MCF 10A (cell line): ENCODE results near the gene TSTD1. TPM values are rescaled to one million over a fixed set of nuclear protein-coding genes. Genes with fewer than 3 reads are reported as not detected.
"Not testable (repeated sequence)": the region's sequence is repeated elsewhere in the genome, so short reads cannot be mapped to it uniquely, and the experiment has no call there.

Experiments used
- BruUV-seq: library from RNA; stranded (reverse); fragments of 400-500 nt; replicated peaks from 2 replicates; lab custom pipeline; 2021; lab: Mats Ljungman, UMichigan
- CTCF ChIA-PET: fragments of 300-600 bp; sonication (Branson Sonifier 250); formaldehyde crosslinking; extraction: SDS; loops from one replicate; lab custom pipeline; 2021; ENCODE audit warnings: antibody characterized with exemption, inconsistent platforms; lab: Yijun Ruan, JAX
- POLR2A ChIA-PET: fragments of 300-600, 350-650 bp; sonication (Branson Sonifier 250); formaldehyde crosslinking; extraction: SDS; loops from one replicate; lab custom pipeline; 2020; ENCODE audit warnings: antibody characterized with exemption, inconsistent platforms; lab: Yijun Ruan, JAX
- DNase-seq: peaks from one replicate; pipeline ENCODE4 v3.0.0-alpha.2; 2018; ENCODE audit not compliant: unreplicated experiment
- H3K27ac Mint-ChIP-seq: one replicate; pipeline ENCODE4 v1.8.0; 2022; ENCODE audit warnings: mild to moderate bottlenecking, low read depth, mixed read lengths; ENCODE audit not compliant: unreplicated experiment
- H3K27me3 Mint-ChIP-seq: one replicate; pipeline ENCODE4 v1.8.0; 2022; ENCODE audit warnings: mixed read lengths; ENCODE audit not compliant: insufficient read depth, unreplicated experiment
- H3K36me3 Mint-ChIP-seq: one replicate; pipeline ENCODE4 v1.8.0; 2022; ENCODE audit warnings: mild to moderate bottlenecking, moderate library complexity, mixed read lengths; ENCODE audit not compliant: insufficient read depth, unreplicated experiment
- H3K4me1 Mint-ChIP-seq: one replicate; pipeline ENCODE4 v1.8.0; 2022; ENCODE audit warnings: mixed read lengths; ENCODE audit not compliant: insufficient read depth, unreplicated experiment
- H3K4me3 Mint-ChIP-seq: one replicate; pipeline ENCODE4 v1.8.0; 2022; ENCODE audit warnings: mild to moderate bottlenecking, moderate library complexity, mixed read lengths; ENCODE audit not compliant: unreplicated experiment
- H3K9me3 Mint-ChIP-seq: one replicate; pipeline ENCODE4 v1.8.0; 2022; ENCODE audit warnings: mixed read lengths; ENCODE audit not compliant: unreplicated experiment
- intact Hi-C: fragments of 100-400 bp; cut with micrococcal nuclease; formaldehyde crosslinking; loops from 2 replicates; pipeline ENCODE4 v1.14.1; 2022
- total RNA-seq: library from RNA; stranded (reverse); gene quantifications from 2 replicates; pipeline ENCODE4 v1.2.3, GENCODE V29; 2022
- TF ChIP-seq, protein P1 (sequence below): fragments of 200-600 bp; IDR thresholded peaks from one replicate; pipeline ENCODE4 v1.8.0; 2022; ENCODE audit warnings: antibody characterized with exemption, mild to moderate bottlenecking; ENCODE audit not compliant: unreplicated experiment

TSTD1 gene
- total RNA-seq, 1 experiment from 2014 or later, result 35.2 TPM

DNA sequence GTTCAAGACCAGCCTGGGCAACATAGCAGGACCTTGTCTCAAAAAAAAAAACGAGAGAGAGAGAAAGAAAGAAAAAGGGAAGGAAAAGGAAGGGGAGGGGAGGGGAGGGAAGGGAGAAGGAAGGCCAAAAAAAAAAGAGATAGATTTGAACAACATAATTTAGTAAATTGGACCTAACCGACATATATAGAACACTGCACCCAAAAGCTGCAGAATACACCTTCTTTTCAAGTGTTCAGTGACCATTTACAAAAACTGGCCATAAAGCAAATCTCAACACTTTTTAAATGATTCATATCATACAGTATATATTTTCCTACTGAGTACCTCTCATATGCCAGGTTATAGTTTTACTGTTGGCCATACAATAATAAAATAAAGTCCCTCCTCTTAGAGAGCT, 6.9 kb downstream of the TSTD1 start:
- CTCF ChIA-PET, result interaction anchor here (0.6 to 1.1 kb wide), 3 partner anchors 65 to 220 kb away, joined by 3 to 5 read pairs (median 5); no protein-coding TSS in a partner anchor
- Mint-ChIP-seq H3K4me1 (peaks cover 15% of the 10 kb centered on the region), H3K4me3 (no peak overlapping the region), H3K27ac (no peak overlapping the region), H3K36me3 (no peaks in the 10 kb centered on the region), H3K9me3 (no peaks in the 10 kb centered on the region), H3K27me3 (no peaks in the 10 kb centered on the region)
- no TSS peak for BruUV-seq
- POLR2A ChIA-PET, result interaction anchor here (0.6 to 6.2 kb wide), 5 partner anchors 11 to 170 kb away, joined by 3 to 114 read pairs (median 4); partner anchors contain the start of genes DEDD, F11R, NDUFS2 and USF1
- no peak for DNase-seq
- intact Hi-C loops, result no loop called here
- TF ChIP-seq, protein P1, sequence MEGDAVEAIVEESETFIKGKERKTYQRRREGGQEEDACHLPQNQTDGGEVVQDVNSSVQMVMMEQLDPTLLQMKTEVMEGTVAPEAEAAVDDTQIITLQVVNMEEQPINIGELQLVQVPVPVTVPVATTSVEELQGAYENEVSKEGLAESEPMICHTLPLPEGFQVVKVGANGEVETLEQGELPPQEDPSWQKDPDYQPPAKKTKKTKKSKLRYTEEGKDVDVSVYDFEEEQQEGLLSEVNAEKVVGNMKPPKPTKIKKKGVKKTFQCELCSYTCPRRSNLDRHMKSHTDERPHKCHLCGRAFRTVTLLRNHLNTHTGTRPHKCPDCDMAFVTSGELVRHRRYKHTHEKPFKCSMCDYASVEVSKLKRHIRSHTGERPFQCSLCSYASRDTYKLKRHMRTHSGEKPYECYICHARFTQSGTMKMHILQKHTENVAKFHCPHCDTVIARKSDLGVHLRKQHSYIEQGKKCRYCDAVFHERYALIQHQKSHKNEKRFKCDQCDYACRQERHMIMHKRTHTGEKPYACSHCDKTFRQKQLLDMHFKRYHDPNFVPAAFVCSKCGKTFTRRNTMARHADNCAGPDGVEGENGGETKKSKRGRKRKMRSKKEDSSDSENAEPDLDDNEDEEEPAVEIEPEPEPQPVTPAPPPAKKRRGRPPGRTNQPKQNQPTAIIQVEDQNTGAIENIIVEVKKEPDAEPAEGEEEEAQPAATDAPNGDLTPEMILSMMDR, result no peak

DNA sequence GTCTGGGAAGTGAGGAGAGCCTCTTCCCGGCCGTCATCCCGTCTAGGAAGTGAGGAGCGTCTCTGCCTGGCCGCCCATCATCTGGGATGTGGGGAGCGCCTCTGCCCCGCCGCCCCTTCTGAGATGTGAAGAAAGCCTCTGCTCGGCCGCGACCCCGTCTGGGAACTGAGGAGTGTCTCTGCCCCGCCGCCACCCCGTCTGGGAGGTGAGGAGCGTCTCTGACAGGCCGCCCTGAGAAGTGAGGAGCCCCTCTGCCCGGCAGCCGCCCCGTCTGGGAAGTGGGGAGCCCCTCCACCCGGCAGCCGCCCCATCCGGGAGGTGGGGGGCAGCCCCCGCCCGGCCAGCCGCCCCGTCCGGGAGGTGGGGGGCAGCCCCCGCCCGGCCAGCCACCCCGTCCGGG, 9.3 kb downstream of the TSTD1 start:
- peaks cover 18% of the 10 kb centered on the region for H3K4me1 Mint-ChIP-seq
- POLR2A ChIA-PET, DNase-seq, H3K4me3 Mint-ChIP-seq, H3K27ac Mint-ChIP-seq, BruUV-seq, H3K36me3 Mint-ChIP-seq, H3K27me3 Mint-ChIP-seq, intact Hi-C loops, H3K9me3 Mint-ChIP-seq: not testable (repeated sequence)
- CTCF ChIA-PET, result interaction anchor here (1.1 kb wide), 1 partner anchor 12 kb away, joined by 3 read pairs; no protein-coding TSS in a partner anchor

GRCh38 chr1:161026954-161027353, 11.8 kb downstream of the TSTD1 start:
- H3K9me3 Mint-ChIP-seq, DNase-seq, BruUV-seq, H3K4me3 Mint-ChIP-seq, H3K27me3 Mint-ChIP-seq, intact Hi-C loops, H3K27ac Mint-ChIP-seq, H3K36me3 Mint-ChIP-seq: not testable (repeated sequence)
- peaks cover 13% of the 10 kb centered on the region for H3K4me1 Mint-ChIP-seq
- ChIA-PET POLR2A (interaction anchor here (0.9 to 2.4 kb wide), 5 partner anchors 9 to 90 kb away, joined by 3 to 8 read pairs (median 5); partner anchors contain the start of genes NIT1, PFDN2, TSTD1 and USF1), CTCF (interaction anchor here (0.6 to 2.9 kb wide), 4 partner anchors 13 to 167 kb away, joined by 3 to 12 read pairs (median 4); no protein-coding TSS in a partner anchor)

DNA sequence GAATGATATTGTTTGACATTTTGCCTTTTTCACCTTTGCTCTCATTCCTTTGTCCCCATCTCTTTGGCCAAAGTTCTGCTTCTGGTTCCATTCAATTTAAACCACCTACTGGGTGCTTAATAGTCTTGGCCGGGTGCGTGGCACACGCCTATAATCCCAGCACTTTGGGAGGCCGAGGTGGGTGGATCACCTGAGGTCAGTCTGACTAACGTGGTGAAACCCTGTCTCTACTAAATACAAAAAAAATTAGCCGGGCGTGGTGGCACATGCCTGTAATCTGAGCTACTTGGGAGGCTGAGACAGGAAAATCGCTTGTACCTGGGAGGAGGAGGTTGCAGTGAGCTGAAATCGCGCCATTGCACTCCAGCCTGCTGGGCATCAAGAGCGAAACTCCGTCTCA, 16.3 kb downstream of the TSTD1 start:
- POLR2A ChIA-PET, result interaction anchor here (1.0 to 5.9 kb wide), 24 partner anchors 11 to 760 kb away, joined by 3 to 371 read pairs (median 20); partner anchors contain the start of genes B4GALT3, DCAF8, DEDD and ITLN2
- H3K4me1 Mint-ChIP-seq, result peaks cover 45% of the 10 kb centered on the region
- BruUV-seq, H3K9me3 Mint-ChIP-seq, intact Hi-C loops, H3K27me3 Mint-ChIP-seq, H3K36me3 Mint-ChIP-seq: not testable (repeated sequence)
- peak overlapping the region; percentile 94 for H3K27ac Mint-ChIP-seq
- H3K4me3 Mint-ChIP-seq, result peak overlapping the region; percentile 80
- CTCF ChIA-PET, result interaction anchor here (1.0 to 5.7 kb wide), 7 partner anchors 11 to 76 kb away, joined by 4 to 58 read pairs (median 11); partner anchors contain the start of genes KLHDC9 and USF1
- DNase-seq, result peak; percentile 43

DNA sequence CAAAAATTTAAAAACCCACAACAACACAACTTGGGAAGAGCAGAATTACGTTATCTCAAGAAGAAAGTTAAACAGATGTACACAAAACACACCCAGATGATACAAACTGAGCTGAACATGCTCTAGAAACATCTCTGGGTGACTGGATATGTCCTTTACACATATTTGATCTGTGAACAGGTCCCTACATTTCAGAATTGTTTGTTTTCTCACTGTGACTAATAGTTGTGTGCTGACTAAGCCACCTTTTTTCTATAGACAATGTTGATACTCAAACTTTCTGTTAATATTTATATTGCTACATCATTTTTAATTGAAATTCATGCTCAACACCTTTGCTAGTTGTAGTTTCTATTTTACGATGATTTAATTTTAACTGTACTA, 16.8 kb downstream of the TSTD1 start:
- ChIA-PET CTCF (interaction anchor here (0.6 to 5.7 kb wide), 16 partner anchors 10 to 116 kb away, joined by 3 to 58 read pairs (median 5); partner anchors contain the start of genes KLHDC9 and USF1), POLR2A (interaction anchor here (0.6 to 5.9 kb wide), 34 partner anchors 11 to 925 kb away, joined by 3 to 371 read pairs (median 11); partner anchors contain the start of genes B4GALT3, DCAF8, DEDD and ITLN2)
- H3K36me3 Mint-ChIP-seq, result no peaks in the 10 kb centered on the region
- DNase-seq, result peak; percentile 54
- H3K9me3 Mint-ChIP-seq, result peaks cover 8% of the 10 kb centered on the region
- no peaks in the 10 kb centered on the region for H3K27me3 Mint-ChIP-seq
- BruUV-seq, result no TSS peak
- H3K4me3 Mint-ChIP-seq, result peak overlapping the region; percentile 80
- peaks cover 44% of the 10 kb centered on the region for H3K4me1 Mint-ChIP-seq
- H3K27ac Mint-ChIP-seq, result peak overlapping the region; percentile 94
- TF ChIP-seq, protein P1, result no peak
- intact Hi-C loops, result loop anchor here (2.0 kb wide), 1 partner anchor 25 kb away; no protein-coding TSS in a partner anchor
